GM23338 (cell line): ENCODE measurements around the gene RNF220. TPM values are rescaled to one million over a fixed set of nuclear protein-coding genes. Genes with fewer than 3 reads are reported as not detected.
A peak's percentile ranks its signal among the peaks of the same experiment; 100 is the strongest.

Source experiments
- ATAC-seq: fragments of 200-7000 bp; cut with Tn5 transposase; 3 replicates; pipeline ENCODE4 v1.9.1; 2020
- DNase-seq: peaks from one replicate; pipeline ENCODE4 v3.0.0-alpha.2; 2015; ENCODE audit warnings: low spot score
- H2AFZ ChIP-seq: fragments of 200-600 bp; sonication (generic); 2 replicates; pipeline ENCODE4 v1.8.0; 2016; ENCODE audit warnings: antibody characterized with exemption, mild to moderate bottlenecking, moderate library complexity
- H3F3A ChIP-seq: fragments of 200-600 bp; sonication (generic); replicated peaks from 2 replicates; pipeline ENCODE4 v1.8.0; 2017; ENCODE audit warnings: antibody characterized with exemption, mixed run types, low read depth
- H3K27ac ChIP-seq: fragments of 200-600 bp; sonication (generic); 2 replicates; pipeline ENCODE4 v1.6.1; 2016; ENCODE audit warnings: low read depth
- H3K27me3 ChIP-seq: fragments of 200-600 bp; sonication (generic); 2 replicates; pipeline ENCODE4 v1.8.0; 2016; ENCODE audit warnings: mild to moderate bottlenecking, mixed run types, moderate library complexity; ENCODE audit not compliant: insufficient read depth
- H3K36me3 ChIP-seq: fragments of 200-600 bp; sonication (generic); 2 replicates; pipeline ENCODE4 v1.8.0; 2016; ENCODE audit warnings: mild to moderate bottlenecking; ENCODE audit not compliant: insufficient read depth
- H3K4me1 ChIP-seq: fragments of 200-600 bp; sonication (generic); 2 replicates; pipeline ENCODE4 v1.8.0; 2016; ENCODE audit warnings: mild to moderate bottlenecking, moderate library complexity; ENCODE audit not compliant: insufficient read depth
- H3K4me2 ChIP-seq: fragments of 200-600 bp; sonication (generic); 2 replicates; pipeline ENCODE4 v1.7.1; 2017; ENCODE audit warnings: mixed run types
- H3K4me3 ChIP-seq: fragments of 200-600 bp; sonication (generic); 2 replicates; pipeline ENCODE4 v1.6.1; 2016; ENCODE audit warnings: mixed run types
- H3K79me2 ChIP-seq: fragments of 200-600 bp; sonication (generic); replicated peaks from 2 replicates; pipeline ENCODE4 v1.8.0; 2017; ENCODE audit warnings: mild to moderate bottlenecking; ENCODE audit not compliant: insufficient read depth
- H3K9me2 ChIP-seq: fragments of 200-600 bp; sonication (generic); 2 replicates; pipeline ENCODE4 v1.8.0; 2017; ENCODE audit not compliant: insufficient read depth
- H4K20me1 ChIP-seq: fragments of 200-600 bp; sonication (generic); replicated peaks from 2 replicates; pipeline ENCODE4 v1.8.0; 2017; ENCODE audit warnings: mild to moderate bottlenecking; ENCODE audit not compliant: insufficient read depth
- H3K27ac Mint-ChIP-seq: 2 replicates; pipeline ENCODE4 v1.8.0; 2020; ENCODE audit warnings: inconsistent platforms, mild to moderate bottlenecking, moderate library complexity, mixed read lengths
- H3K27me3 Mint-ChIP-seq: 3 replicates; pipeline ENCODE4 v1.8.0; 2022; ENCODE audit warnings: low read depth, mild to moderate bottlenecking, moderate library complexity, mixed read lengths, inconsistent platforms; ENCODE audit not compliant: insufficient read depth, poor library complexity
- H3K36me3 Mint-ChIP-seq: 3 replicates; pipeline ENCODE4 v1.8.0; 2021; ENCODE audit warnings: low read depth, mild to moderate bottlenecking, inconsistent platforms, moderate library complexity, mixed read lengths
- H3K4me1 Mint-ChIP-seq: 3 replicates; pipeline ENCODE4 v1.8.0; 2020; ENCODE audit warnings: mild to moderate bottlenecking, inconsistent platforms, mixed read lengths
- H3K4me3 Mint-ChIP-seq: 3 replicates; pipeline ENCODE4 v1.8.0; 2021; ENCODE audit warnings: moderate library complexity, mild to moderate bottlenecking, inconsistent platforms, mixed read lengths
- H3K9me3 Mint-ChIP-seq: 3 replicates; pipeline ENCODE4 v1.8.0; 2020; ENCODE audit warnings: moderate library complexity, mild to moderate bottlenecking, inconsistent platforms, mixed read lengths
- CREB1 ChIP-seq: fragments of 250-450 bp; sonication (Bioruptor Pico); IDR thresholded peaks from 2 replicates; pipeline ENCODE4 v1.5.0; 2020; ENCODE audit warnings: low read depth, mild to moderate bottlenecking, moderate library complexity
- EZH2 ChIP-seq: fragments of 200-600 bp; sonication (generic); IDR thresholded peaks from one replicate; pipeline ENCODE4 v1.8.0; 2017; ENCODE audit warnings: antibody characterized with exemption, mild to moderate bottlenecking, low read depth; ENCODE audit not compliant: unreplicated experiment
- EZH2phosphoT487 ChIP-seq: fragments of 200-600 bp; sonication (generic); IDR thresholded peaks from one replicate; pipeline ENCODE4 v1.8.1; 2018; ENCODE audit warnings: antibody characterized with exemption; ENCODE audit not compliant: unreplicated experiment
- POLR2AphosphoS5 ChIP-seq: IDR thresholded peaks from 2 replicates; pipeline ENCODE4 v1.6.1; 2016; ENCODE audit warnings: antibody characterized with exemption, low read depth
- REST ChIP-seq: IDR thresholded peaks from one replicate; pipeline ENCODE4 v1.6.1; 2018; ENCODE audit warnings: antibody characterized with exemption; ENCODE audit not compliant: unreplicated experiment
- STAT1 ChIP-seq: IDR thresholded peaks from one replicate; pipeline ENCODE4 v1.6.1; 2016; ENCODE audit warnings: antibody characterized with exemption; ENCODE audit not compliant: unreplicated experiment
- ZNF114 ChIP-seq: fragments of 250-450 bp; sonication (Bioruptor Pico); IDR thresholded peaks from 2 replicates; pipeline ENCODE4 v1.5.0; 2020; ENCODE audit warnings: mild to moderate bottlenecking, moderate library complexity
- ZNF331 ChIP-seq: fragments of 250-450 bp; sonication (Bioruptor Pico); IDR thresholded peaks from 2 replicates; pipeline ENCODE4 v1.5.0; 2020; ENCODE audit warnings: low read depth, mild to moderate bottlenecking, moderate library complexity
- polyA plus RNA-seq: library from polyadenylated mRNA; unstranded; fragments of >200 nt; fragmentation: Nextera tagmentation; extraction: Ambion mirVana; gene quantifications from 2 replicates; pipeline ENCODE4 v1.2.1, GENCODE V29; 2016
- total RNA-seq: library from RNA; depleted of rRNA; stranded (reverse); fragments of >200 nt; shearing (Covaris generic); gene quantifications from 2 replicates; pipeline ENCODE4 v1.2.3, GENCODE V29; 2014
- TF ChIP-seq, protein P1 (sequence below): IDR thresholded peaks from 2 replicates; pipeline ENCODE4 v1.6.1; 2016; ENCODE audit warnings: antibody characterized with exemption
- TF ChIP-seq, protein P2 (sequence below), 2 experiments: fragments of 200-600 bp in 1 of 2; sonication (generic) in 1 of 2; conservative IDR thresholded peaks; 2 replicates each; pipeline versions ENCODE4 v1.5.1 to v1.6.1; 2016 to 2017; ENCODE audit warnings: antibody characterized with exemption in 2 of 2, low read depth in 2 of 2, mild to moderate bottlenecking in 2 of 2, moderate library complexity in 1 of 2

Gene RNF220
- total and polyA plus RNA-seq, 2 experiments from 2014 or later: 72.8 to 168 TPM

DNA sequence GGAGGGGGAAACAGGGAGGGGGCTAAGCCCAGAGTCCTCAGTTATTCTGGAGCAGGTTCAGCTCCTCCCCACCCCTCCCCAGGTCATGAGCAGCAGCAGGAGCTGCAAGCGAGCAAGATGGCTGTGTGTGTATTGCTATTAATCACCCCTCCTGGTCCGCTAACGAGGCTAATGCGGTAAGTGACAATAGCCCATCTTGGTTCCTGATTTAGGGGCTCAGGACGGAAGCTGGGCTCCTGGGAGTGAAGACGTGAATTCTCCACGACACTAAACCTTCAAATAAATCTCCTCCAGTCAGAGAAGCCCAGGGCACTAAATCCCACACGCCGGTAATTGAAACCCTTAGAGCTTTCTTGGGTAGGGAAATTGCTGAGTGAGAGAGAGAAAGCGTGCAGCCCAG is 193.1 kb downstream of the RNF220 start (continued):
- no peak for TF ChIP-seq REST
- no peak for TF ChIP-seq POLR2AphosphoS5
- TF ChIP-seq, protein P1, sequence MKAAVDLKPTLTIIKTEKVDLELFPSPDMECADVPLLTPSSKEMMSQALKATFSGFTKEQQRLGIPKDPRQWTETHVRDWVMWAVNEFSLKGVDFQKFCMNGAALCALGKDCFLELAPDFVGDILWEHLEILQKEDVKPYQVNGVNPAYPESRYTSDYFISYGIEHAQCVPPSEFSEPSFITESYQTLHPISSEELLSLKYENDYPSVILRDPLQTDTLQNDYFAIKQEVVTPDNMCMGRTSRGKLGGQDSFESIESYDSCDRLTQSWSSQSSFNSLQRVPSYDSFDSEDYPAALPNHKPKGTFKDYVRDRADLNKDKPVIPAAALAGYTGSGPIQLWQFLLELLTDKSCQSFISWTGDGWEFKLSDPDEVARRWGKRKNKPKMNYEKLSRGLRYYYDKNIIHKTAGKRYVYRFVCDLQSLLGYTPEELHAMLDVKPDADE: no peak

GRCh38 chr1:44602634-44603628 is 197.9 kb downstream of the RNF220 start:
- Mint-ChIP-seq H3K27ac (no peak overlapping the region), H3K36me3 (no peaks in the 10 kb centered on the region; the same call in 2 of the 3 replicates), H3K4me1 (no peaks in the 10 kb centered on the region), H3K9me3 (no peaks in the 10 kb centered on the region), H3K4me3 (no peak overlapping the region), H3K27me3 (peaks cover 7% of the 10 kb centered on the region)
- Histone ChIP-seq H3K79me2 (no peaks in the 10 kb centered on the region), H4K20me1 (no peaks in the 10 kb centered on the region; the same call in 1 of the 2 replicates), H2AFZ (no peak overlapping the region), H3K9me2 (peaks cover 2% of the 10 kb centered on the region; the same call in 1 of the 2 replicates), H3K4me3 (no peak overlapping the region), H3F3A (no peaks in the 10 kb centered on the region), H3K4me1 (peaks cover 4% of the 10 kb centered on the region; the same call in 1 of the 2 replicates), H3K36me3 (no peaks in the 10 kb centered on the region), H3K27me3 (no peaks in the 10 kb centered on the region), H3K27ac (no peak overlapping the region), H3K4me2 (no peak overlapping the region)
- TF ChIP-seq STAT1 (no peak), ZNF331 (CRISPR knock-in tag) (no peak), ZNF114 (CRISPR knock-in tag) (no peak), CREB1 (CRISPR knock-in tag) (no peak), EZH2phosphoT487 (no peak), POLR2AphosphoS5 (no peak), EZH2 (no peak), REST (no peak)
- TF ChIP-seq, protein P2, sequence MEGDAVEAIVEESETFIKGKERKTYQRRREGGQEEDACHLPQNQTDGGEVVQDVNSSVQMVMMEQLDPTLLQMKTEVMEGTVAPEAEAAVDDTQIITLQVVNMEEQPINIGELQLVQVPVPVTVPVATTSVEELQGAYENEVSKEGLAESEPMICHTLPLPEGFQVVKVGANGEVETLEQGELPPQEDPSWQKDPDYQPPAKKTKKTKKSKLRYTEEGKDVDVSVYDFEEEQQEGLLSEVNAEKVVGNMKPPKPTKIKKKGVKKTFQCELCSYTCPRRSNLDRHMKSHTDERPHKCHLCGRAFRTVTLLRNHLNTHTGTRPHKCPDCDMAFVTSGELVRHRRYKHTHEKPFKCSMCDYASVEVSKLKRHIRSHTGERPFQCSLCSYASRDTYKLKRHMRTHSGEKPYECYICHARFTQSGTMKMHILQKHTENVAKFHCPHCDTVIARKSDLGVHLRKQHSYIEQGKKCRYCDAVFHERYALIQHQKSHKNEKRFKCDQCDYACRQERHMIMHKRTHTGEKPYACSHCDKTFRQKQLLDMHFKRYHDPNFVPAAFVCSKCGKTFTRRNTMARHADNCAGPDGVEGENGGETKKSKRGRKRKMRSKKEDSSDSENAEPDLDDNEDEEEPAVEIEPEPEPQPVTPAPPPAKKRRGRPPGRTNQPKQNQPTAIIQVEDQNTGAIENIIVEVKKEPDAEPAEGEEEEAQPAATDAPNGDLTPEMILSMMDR (conservative IDR thresholded peaks at IDR 0.05; ENCODE audit: low read depth in 2 of 2): no peak
- TF ChIP-seq, protein P1: no peak
- ATAC-seq (peak; percentile 35; the same call in 2 of the 3 replicates), DNase-seq (no peak)
